Ovary (tissue), 3 donors: ENCODE results near the gene KDELR3.

Experiments used
- POLR2A ChIP-seq: fragments of 450-650 bp; IDR thresholded peaks from one replicate; pipeline ENCODE4 v1.6.1; 2017; ENCODE audit warnings: antibody characterized with exemption, mild to moderate bottlenecking, moderate library complexity
- TF ChIP-seq, protein P1 (sequence below), 3 donors: fragments of 450-650 bp in 2 of 3; fragments of 200-600 bp in 1 of 3; IDR thresholded peaks; one replicate each; pipeline versions ENCODE4 v1.5.1 to v1.8.0; 2016 to 2022; ENCODE audit warnings: antibody characterized with exemption in 3 of 3, mild to moderate bottlenecking in 1 of 3
- donor health status: DM: no; HTN: no; CAD: no.

- no peak for TF ChIP-seq POLR2A
- TF ChIP-seq, protein P1, sequence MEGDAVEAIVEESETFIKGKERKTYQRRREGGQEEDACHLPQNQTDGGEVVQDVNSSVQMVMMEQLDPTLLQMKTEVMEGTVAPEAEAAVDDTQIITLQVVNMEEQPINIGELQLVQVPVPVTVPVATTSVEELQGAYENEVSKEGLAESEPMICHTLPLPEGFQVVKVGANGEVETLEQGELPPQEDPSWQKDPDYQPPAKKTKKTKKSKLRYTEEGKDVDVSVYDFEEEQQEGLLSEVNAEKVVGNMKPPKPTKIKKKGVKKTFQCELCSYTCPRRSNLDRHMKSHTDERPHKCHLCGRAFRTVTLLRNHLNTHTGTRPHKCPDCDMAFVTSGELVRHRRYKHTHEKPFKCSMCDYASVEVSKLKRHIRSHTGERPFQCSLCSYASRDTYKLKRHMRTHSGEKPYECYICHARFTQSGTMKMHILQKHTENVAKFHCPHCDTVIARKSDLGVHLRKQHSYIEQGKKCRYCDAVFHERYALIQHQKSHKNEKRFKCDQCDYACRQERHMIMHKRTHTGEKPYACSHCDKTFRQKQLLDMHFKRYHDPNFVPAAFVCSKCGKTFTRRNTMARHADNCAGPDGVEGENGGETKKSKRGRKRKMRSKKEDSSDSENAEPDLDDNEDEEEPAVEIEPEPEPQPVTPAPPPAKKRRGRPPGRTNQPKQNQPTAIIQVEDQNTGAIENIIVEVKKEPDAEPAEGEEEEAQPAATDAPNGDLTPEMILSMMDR (IDR thresholded peaks at IDR 0.05) = no peak
These were observed 778 bp downstream of the KDELR3 start for GRCh38 chr22:38468443-38469305.
